ENCODE data around the gene SLC26A1.
"Not testable (repeated sequence)": the region's sequence is repeated elsewhere in the genome, so short reads cannot be mapped to it uniquely, and the experiment has no call there.

SLC26A1 gene

DNA sequence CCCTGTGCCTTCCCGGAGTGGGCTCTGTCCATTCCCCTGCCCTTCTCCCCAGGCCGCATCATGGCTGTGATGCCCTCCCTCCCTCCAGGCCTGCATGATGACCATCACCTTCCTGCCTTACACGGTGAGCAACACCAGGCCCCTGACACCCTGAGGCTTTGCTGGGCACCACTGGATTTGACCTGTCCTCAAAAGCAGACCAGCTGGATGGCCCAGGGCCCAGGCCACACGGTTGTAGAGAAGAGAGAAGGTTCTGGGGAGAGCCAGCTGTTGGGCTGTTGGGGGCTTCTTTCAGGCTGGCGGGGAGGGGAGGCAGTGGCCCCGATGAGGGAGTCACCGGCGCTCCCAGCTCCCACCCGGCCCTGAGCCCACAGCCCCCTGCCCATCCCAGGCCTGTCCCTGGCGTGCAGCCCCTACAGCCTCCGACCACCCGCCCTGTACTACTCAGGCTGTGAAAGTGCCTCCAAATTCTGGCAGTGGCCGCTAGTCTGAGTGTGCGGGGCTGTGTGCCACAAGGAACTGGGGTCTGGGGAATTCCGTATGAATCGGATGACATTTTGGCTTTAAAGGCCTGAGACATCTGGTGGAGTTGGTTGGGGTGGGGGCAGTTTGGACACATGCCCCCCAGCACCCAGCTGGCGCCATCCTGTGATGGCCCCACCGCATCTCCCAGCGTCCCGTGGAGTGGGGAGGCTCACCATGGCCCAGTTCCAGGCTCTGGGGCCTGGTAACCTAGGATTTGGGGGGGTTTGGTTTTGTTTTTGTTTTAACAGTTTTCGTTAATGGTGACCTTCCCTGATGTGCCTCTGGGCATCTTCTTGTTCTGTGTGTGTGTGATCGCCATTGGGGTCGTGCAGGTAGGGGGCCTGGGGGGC is 41.4 kb downstream of the SLC26A1 start:
- no peak for DNase-seq

GRCh38 chr4:951186-951585 is 42.0 kb downstream of the SLC26A1 start:
- no peak for DNase-seq

DNA sequence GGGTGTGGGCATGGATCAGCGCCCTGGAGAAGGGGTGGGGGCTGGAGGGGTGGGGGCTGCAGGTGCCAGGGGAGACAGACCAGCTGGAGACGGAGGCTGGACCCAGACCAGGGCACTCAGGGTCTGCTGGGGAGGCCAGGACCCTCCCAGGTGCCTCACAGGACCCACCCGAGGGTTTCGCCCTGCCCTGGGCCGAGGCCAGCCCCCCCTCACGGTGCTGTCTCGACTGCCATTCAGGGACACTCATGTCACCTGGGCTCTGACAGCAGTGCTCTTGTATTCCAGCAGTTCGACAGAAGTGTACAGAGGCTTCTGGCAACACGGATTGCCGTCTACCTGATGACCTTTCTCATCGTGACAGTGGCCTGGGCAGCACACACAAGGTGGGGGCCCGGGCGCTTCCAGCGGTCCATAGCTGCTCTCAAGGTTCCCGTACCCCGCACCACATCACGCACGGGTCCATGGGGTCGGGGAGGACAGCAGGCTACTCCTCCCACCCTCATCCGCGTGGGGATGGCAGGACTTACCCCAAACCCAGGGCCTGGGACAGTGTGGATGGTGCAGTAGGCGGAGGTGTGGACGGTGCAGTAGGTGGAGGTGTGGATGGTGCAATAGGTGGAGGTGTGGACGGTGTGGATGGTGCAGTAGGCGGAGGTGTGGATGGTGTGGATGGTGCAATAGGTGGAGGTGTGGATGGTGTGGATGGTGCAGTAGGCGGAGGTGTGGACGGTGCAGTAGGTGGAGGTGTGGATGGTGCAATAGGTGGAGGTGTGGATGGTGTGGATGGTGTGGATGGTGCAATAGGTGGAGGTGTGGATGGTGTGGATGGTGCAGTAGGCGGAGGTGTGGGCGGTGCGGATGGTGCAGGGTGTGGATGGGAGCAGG is 42.8 kb downstream of the SLC26A1 start:
- no peak for DNase-seq

GRCh38 chr4:949656-950055 is 43.5 kb downstream of the SLC26A1 start:
- DNase-seq: no peak

GRCh38 chr4:948936-949300 is 44.3 kb downstream of the SLC26A1 start:
- DNase-seq: no peak

DNA sequence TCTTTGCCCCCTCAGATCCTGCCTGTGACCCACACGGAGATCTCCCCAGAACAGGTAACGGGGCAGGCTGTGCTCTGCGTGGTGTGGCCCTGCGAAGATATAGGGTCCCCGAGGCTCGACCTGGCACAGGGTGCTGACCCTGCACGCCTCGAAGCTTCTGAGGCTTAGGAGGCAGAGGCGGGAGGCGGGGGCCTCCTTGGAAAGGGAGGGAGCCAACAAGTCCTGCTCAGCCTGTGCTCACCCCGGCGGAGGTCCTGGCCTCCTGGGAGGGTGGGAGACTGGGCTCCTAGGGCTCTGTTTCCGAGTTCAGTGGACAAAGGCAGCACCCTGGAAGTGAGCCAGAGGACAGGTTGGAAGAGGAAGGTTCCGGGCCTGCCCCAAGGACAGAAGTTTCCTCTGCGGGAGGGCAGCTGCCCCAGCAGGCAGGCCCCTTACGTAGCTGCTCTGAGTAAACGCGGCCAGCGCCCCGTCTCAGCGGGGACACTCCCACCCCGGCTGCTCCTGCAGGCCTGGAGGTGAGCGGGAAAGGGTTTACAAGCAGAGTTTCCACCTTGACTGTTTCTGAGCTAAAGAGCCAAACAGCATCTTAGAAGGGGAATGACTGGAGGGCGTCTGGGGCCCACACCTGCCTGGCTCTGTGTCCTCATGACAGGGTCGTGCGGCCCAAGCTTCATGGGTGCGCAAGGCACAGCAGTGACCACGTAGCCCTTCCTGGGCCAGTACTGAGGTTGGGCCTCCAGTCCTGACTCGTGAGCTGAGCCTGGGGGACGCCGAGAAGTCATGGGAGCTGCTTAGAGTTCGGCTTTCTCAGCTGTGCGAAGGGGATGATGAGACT is 44.9 kb downstream of the SLC26A1 start:
- no peak for DNase-seq

- no peak for DNase-seq
These were observed 45.7 kb downstream of the SLC26A1 start for GRCh38 chr4:947491-947971.

DNA sequence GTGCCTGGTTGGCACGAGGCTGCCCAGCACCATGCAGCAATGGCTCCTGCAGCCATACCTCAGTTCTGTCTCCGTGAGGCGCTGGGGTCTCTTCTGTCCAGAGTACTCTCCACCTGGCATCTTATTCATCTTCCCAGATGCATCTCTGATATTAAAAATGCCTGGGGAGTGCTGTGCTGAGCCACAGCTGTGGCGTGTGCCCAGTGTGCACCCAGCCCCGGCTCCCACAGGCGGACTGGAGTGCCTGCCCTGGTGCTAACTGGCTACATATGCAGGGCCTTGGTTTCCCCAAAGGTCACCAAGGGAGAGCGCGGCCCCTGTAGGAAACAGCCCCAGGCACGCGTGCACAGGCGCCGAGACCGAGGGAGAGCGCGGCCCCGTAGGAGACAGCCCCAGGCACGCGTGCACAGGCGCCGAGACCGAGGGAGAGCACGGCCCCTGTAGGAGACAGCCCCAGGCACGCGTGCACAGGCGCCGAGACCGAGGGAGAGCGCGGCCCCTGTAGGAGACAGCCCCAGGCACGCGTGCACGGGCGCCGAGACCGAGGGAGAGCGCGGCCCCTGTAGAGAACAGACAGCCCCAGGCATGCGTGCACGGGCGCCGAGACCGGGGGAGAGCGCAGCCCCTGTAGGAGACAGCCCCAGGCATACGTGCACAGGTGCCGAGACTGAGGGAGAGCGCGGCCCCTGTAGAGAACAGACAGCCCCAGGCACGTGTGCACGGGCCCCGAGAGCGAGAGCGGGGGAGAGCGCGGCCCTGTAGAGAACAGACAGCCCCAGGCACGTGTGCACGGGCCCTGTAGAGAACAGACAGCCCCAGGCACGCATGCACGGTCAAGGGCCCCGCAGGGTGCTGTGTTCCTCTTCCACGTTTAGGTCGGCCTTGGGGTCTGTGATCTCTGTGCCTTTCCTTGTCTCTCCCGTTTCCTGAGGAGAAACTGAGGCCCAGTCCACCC is 46.4 kb downstream of the SLC26A1 start:
- no peak for DNase-seq

DNA sequence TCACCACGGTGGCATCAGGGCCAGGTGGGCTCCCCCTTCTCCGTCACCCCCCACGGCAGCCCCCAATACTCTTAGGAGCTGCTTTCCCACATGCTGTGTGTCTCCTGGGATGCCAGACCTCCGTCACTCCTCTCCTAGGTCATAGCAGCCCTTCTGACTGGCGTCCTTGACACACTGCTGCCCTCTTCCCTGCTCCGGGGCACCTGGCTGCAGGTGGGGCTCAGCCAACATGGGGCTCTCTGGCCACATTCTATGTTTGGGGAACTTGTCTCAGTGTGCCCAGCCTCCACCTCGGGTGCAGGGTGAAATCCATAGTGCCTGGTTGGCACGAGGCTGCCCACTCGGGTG is 47.1 kb downstream of the SLC26A1 start:
- DNase-seq: no peak

- DNase-seq: no peak
These were observed 47.7 kb downstream of the SLC26A1 start for GRCh38 chr4:945274-946102.

- DNase-seq: not testable (repeated sequence)
These were observed 53.7 kb downstream of the SLC26A1 start for GRCh38 chr4:939508-939907.
